Natural killer cell (primary cell): ENCODE results near the gene LRP5. TPM values are rescaled to one million over a fixed set of nuclear protein-coding genes. Genes with fewer than 3 reads are reported as not detected.
"Not testable (repeated sequence)": the region's sequence is repeated elsewhere in the genome, so short reads cannot be mapped to it uniquely, and the experiment has no call there.

Experiments used
- ATAC-seq, 3 donors: fragments of 150-1000 bp in 2 of 3; fragments of 200-7000 bp in 1 of 3; cut with Tn5 transposase; 1 replicate in 1 of 3; 2 replicates in 2 of 3; pipeline ENCODE4 v1.10.0; 2021; ENCODE audit warnings: mild to moderate bottlenecking in 2 of 3, moderate library complexity in 2 of 3
- DNase-seq, 2 donors: peaks; one replicate each; pipeline versions ENCODE4 v3.0.0 to v3.0.0-alpha.2; 2013 to 2021; ENCODE audit warnings: mixed read lengths in 1 of 2
- H3K27ac ChIP-seq: one replicate; pipeline ENCODE4 v1.5.1; 2013; ENCODE audit warnings: mild to moderate bottlenecking, low read length
- H3K27me3 ChIP-seq: one replicate; pipeline ENCODE4 v1.6.1; 2013; ENCODE audit warnings: low read length; ENCODE audit not compliant: control insufficient read depth, insufficient read depth
- H3K36me3 ChIP-seq: one replicate; pipeline ENCODE4 v1.6.1; 2013; ENCODE audit warnings: low read length; ENCODE audit not compliant: control insufficient read depth, insufficient read depth
- H3K4me1 ChIP-seq: one replicate; pipeline ENCODE4 v1.6.1; 2013; ENCODE audit warnings: low read length; ENCODE audit not compliant: control insufficient read depth, insufficient read depth
- H3K4me3 ChIP-seq: one replicate; pipeline ENCODE4 v1.5.1; 2013; ENCODE audit warnings: low read length
- H3K9me3 ChIP-seq: one replicate; pipeline ENCODE4 v1.6.1; 2013; ENCODE audit warnings: low read length; ENCODE audit not compliant: control insufficient read depth, insufficient read depth
- H3K27ac Mint-ChIP-seq, 2 donors: one replicate each; pipeline ENCODE4 v1.8.0; 2022; ENCODE audit warnings: mild to moderate bottlenecking in 2 of 2, mixed read lengths in 2 of 2, moderate library complexity in 1 of 2
- H3K27me3 Mint-ChIP-seq, 2 donors: one replicate each; pipeline ENCODE4 v1.8.0; 2022; ENCODE audit warnings: low read depth in 2 of 2, mixed read lengths in 2 of 2
- H3K36me3 Mint-ChIP-seq: one replicate; pipeline ENCODE4 v1.8.0; 2022; ENCODE audit warnings: mixed read lengths
- H3K4me1 Mint-ChIP-seq, 2 donors: one replicate each; pipeline ENCODE4 v1.8.0; 2022; ENCODE audit warnings: mixed read lengths in 2 of 2
- H3K4me3 Mint-ChIP-seq: one replicate; pipeline ENCODE4 v1.8.0; 2022; ENCODE audit warnings: mild to moderate bottlenecking, moderate library complexity, mixed read lengths
- H3K9me3 Mint-ChIP-seq, 2 donors: one replicate each; pipeline ENCODE4 v1.8.0; 2022; ENCODE audit warnings: mixed read lengths in 2 of 2
- CTCF ChIP-seq: fragments of 200-600 bp; IDR thresholded peaks from one replicate; pipeline ENCODE4 v1.8.0; 2022; ENCODE audit warnings: antibody characterized with exemption
- WGBS: methylation state at CpG from one replicate; pipeline ENCODE4 v1.1.7; 2013; ENCODE audit warnings: missing lambda C conversion rate; ENCODE audit not compliant: insufficient coverage; 5-methylcytosine and 5-hydroxymethylcytosine counted together
- intact Hi-C: fragments of 100-400 bp; cut with micrococcal nuclease; formaldehyde crosslinking; loops from one replicate; pipeline ENCODE4 v1.14.2; 2022
- total RNA-seq, 4 donors: library from RNA; stranded (reverse); fragments of 120-200 nt in 1 of 4; gene quantifications; one replicate each; pipeline versions ENCODE4 v1.2.3 to v1.2.4, GENCODE V29; 2013 to 2022

Gene LRP5
- total RNA-seq, 3 donors from 2014 or later (not counting 1 experiment from before 2014, with no cell fraction given) = 0.36 to 1.3 (median 0.89) TPM

GRCh38 chr11:68471360-68472340 lies 159.3 kb downstream of the LRP5 start:
- H3K4me1 Mint-ChIP-seq = peaks cover 71 to 72% of the 10 kb centered on the region in 2 donors
- no peak overlapping the region for H3K4me3 ChIP-seq
- H3K9me3 Mint-ChIP-seq = no peaks in the 10 kb centered on the region
- TF ChIP-seq CTCF = no peak
- H3K9me3 ChIP-seq = no peaks in the 10 kb centered on the region
- H3K27me3 ChIP-seq = no peaks in the 10 kb centered on the region
- peaks cover 59% of the 10 kb centered on the region for H3K4me1 ChIP-seq
- intact Hi-C loops = loop anchor here (5.0 kb wide), 1 partner anchor 36 kb away; no protein-coding TSS in a partner anchor
- H3K27ac Mint-ChIP-seq = peak overlapping the region; percentile 52 to 82
- no peaks in the 10 kb centered on the region for H3K36me3 Mint-ChIP-seq
- no peaks in the 10 kb centered on the region for H3K36me3 ChIP-seq
- 47% methylated on average over 17 of the region's 17 CpGs for WGBS
- H3K27me3 Mint-ChIP-seq = no peaks in the 10 kb centered on the region
- H3K4me3 Mint-ChIP-seq = peak overlapping the region; percentile 82
- ATAC-seq (peak; percentile 54 to 70 (median 65)), DNase-seq (peak in 1 of 2 donors; percentile 70)
- peak overlapping the region; percentile 27 for H3K27ac ChIP-seq

- H3K36me3 ChIP-seq = no peaks in the 10 kb centered on the region
- intact Hi-C loops = loop anchor here (5.0 kb wide), 1 partner anchor 35 kb away; no protein-coding TSS in a partner anchor
- peaks cover 54% of the 10 kb centered on the region for H3K4me1 ChIP-seq
- Mint-ChIP-seq H3K27ac (peak overlapping the region; percentile 52 to 82), H3K4me3 (peak overlapping the region; percentile 82), H3K4me1 (peaks cover 72% of the 10 kb centered on the region in 2 donors), H3K36me3 (no peaks in the 10 kb centered on the region), H3K27me3 (no peaks in the 10 kb centered on the region), H3K9me3 (no peaks in the 10 kb centered on the region)
- no peaks in the 10 kb centered on the region for H3K9me3 ChIP-seq
- DNase-seq (no peak), ATAC-seq (no peak)
- TF ChIP-seq CTCF = no peak
- H3K27me3 ChIP-seq = no peaks in the 10 kb centered on the region
- H3K4me3 ChIP-seq = no peak overlapping the region
- WGBS = 100% methylated on average over 2 of the region's 2 CpGs
- no peak overlapping the region for H3K27ac ChIP-seq
Observed at GRCh38 chr11:68472778-68473177, 160.4 kb downstream of the LRP5 start.

GRCh38 chr11:68473693-68474092 lies 161.3 kb downstream of the LRP5 start:
- H3K27ac Mint-ChIP-seq = peak overlapping the region; percentile 52 to 72
- H3K4me3 ChIP-seq = no peak overlapping the region

DNA sequence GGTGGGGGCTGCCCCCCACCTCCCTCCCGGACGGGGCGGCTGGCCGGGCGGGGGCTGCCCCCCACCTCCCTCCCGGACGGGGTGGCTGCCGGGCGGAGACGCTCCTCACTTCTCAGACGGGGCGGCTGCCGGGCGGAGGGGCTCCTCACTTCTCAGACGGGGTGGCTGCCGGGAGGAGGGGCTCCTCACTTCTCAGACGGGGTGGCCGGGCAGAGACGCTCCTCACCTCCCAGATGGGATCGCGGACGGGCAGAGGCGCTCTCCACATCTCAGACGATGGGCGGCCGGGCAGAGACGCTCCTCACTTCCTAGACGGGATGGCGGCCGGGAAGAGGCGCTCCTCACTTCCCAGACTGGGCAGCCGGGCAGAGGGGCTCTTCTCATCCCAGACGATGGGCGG lies 163.2 kb downstream of the LRP5 start:
- H3K27me3 Mint-ChIP-seq, H3K27ac Mint-ChIP-seq, intact Hi-C loops, H3K36me3 ChIP-seq, ATAC-seq, H3K4me3 Mint-ChIP-seq, H3K27me3 ChIP-seq, H3K9me3 Mint-ChIP-seq, DNase-seq, H3K36me3 Mint-ChIP-seq, H3K4me3 ChIP-seq, H3K9me3 ChIP-seq, H3K27ac ChIP-seq: not testable (repeated sequence)
- H3K4me1 ChIP-seq = peaks cover 30% of the 10 kb centered on the region
- peaks cover 59 to 71% of the 10 kb centered on the region in 2 donors for H3K4me1 Mint-ChIP-seq
- WGBS = 99% methylated on average over 32 of the region's 34 CpGs

More at GRCh38 chr11:68473693-68474092, 161.3 kb downstream of the LRP5 start:
- Mint-ChIP-seq H3K4me1 (peaks cover 63 to 72% of the 10 kb centered on the region in 2 donors), H3K36me3 (no peaks in the 10 kb centered on the region), H3K9me3 (no peaks in the 10 kb centered on the region), H3K27me3 (no peaks in the 10 kb centered on the region), H3K4me3 (peak overlapping the region; percentile 9)
- Histone ChIP-seq H3K4me1 (peaks cover 46% of the 10 kb centered on the region), H3K36me3 (no peaks in the 10 kb centered on the region), H3K27me3 (no peaks in the 10 kb centered on the region), H3K9me3 (no peaks in the 10 kb centered on the region), H3K27ac (no peak overlapping the region)
- no peak for DNase-seq
- 89% methylated on average over 1 of the region's 1 CpG for WGBS
- no peak for ATAC-seq
- no peak for TF ChIP-seq CTCF
- intact Hi-C loops = loop anchor here (5.0 kb wide), 1 partner anchor 34 kb away; no protein-coding TSS in a partner anchor
